GM13976 (cell line): ENCODE results near the gene KBTBD13.

ENCODE experiments used
- DNase-seq: peaks from one replicate; pipeline ENCODE4 v3.0.0; 2012; ENCODE audit warnings: low spot score
- in situ Hi-C: fragments of 300-500 bp; cut with MboI; formaldehyde crosslinking; loops from one replicate; pipeline ENCODE4 v1.12.0; 2022; ENCODE audit warnings: low sequenced_read_pairs, mixed read lengths, inconsistent platforms; ENCODE audit not compliant: unreplicated experiment
- TF ChIP-seq, protein P1 (sequence below): IDR thresholded peaks from 2 replicates; pipeline ENCODE4 v1.5.1; 2012; ENCODE audit warnings: borderline replicate concordance, mild to moderate bottlenecking; ENCODE audit not compliant: insufficient read depth; ENCODE audit errors: extremely low read depth, missing control alignments, control extremely low read depth

KBTBD13 gene

DNA sequence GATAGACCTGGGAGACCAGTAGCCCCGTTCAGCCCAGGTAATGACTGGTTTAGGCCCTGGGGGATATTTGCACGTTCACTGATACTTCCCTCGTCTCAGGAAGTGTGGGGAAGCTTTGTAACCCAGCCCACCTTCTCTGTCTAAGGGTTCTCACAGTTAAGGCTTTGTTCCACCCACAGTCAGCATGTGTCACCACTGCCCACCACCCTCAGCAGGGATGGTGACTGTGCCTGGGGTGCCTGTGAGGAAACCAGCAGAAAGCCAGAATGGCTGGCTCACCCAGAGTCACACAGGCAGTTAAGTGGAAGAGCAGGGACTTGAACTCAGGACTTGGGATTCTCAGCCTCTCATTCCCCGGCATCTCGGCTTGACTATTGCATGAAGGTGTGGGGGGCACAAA is 5.2 kb downstream of the KBTBD13 start:
- no peak for DNase-seq
- TF ChIP-seq, protein P1, sequence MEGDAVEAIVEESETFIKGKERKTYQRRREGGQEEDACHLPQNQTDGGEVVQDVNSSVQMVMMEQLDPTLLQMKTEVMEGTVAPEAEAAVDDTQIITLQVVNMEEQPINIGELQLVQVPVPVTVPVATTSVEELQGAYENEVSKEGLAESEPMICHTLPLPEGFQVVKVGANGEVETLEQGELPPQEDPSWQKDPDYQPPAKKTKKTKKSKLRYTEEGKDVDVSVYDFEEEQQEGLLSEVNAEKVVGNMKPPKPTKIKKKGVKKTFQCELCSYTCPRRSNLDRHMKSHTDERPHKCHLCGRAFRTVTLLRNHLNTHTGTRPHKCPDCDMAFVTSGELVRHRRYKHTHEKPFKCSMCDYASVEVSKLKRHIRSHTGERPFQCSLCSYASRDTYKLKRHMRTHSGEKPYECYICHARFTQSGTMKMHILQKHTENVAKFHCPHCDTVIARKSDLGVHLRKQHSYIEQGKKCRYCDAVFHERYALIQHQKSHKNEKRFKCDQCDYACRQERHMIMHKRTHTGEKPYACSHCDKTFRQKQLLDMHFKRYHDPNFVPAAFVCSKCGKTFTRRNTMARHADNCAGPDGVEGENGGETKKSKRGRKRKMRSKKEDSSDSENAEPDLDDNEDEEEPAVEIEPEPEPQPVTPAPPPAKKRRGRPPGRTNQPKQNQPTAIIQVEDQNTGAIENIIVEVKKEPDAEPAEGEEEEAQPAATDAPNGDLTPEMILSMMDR = no peak
- in situ Hi-C loops = no loop called here

DNA sequence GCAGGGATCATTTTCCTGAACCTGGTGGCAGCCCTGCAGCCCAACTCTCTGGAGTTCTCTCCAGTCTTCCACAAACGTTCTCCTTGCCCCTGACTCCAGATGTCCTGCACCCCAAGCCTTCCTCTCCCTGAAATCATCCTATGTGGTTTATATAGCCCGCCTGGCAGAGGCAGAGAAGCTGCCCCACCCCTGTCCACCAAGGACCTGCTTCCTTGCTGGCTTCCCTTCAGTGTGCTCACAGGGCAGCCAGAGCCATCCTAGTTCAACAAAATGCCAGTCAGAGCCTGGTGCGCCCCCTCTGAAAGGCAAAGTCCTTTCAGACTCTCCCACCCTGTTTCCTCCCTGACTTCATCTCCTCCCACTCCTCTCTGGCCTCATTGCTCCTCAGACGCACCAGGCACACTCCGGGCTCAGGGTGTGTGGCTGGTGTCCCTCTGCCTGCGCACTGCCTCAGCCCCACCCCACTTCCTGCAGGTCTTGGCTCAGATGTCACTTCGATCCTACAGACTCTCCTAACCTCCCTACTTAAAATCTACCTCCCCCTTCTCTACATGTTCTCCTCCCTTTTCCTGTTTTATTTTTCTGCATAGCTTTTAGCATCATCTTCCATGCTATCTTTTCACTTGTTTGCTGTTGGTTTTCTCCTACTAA is 5.9 kb downstream of the KBTBD13 start:
- in situ Hi-C loops = no loop called here
- DNase-seq = no peak
- TF ChIP-seq, protein P1 = no peak

DNA sequence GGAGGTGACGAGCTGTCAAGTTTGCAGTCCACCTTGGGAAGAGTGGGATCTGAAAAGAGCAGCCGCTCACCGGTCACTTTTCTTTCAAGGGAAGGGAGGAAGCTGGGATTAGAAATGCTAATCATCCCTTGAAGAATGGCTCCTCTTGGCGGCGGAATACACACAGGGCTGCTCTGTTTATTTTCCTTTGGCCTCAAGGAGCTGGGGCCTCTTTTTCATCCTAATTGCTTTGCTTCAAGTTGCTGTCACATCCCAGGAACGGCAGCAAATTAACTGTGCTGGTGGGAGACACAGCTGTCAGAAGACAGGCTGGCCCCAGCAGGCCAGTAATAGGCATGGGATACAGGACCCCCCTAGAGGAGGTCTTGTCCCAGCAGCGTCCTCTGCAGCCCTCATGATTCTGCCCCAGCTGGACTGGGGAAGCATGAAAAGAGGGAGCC is 6.7 kb downstream of the KBTBD13 start:
- TF ChIP-seq, protein P1 = no peak
- no peak for DNase-seq
- in situ Hi-C loops = no loop called here

DNA sequence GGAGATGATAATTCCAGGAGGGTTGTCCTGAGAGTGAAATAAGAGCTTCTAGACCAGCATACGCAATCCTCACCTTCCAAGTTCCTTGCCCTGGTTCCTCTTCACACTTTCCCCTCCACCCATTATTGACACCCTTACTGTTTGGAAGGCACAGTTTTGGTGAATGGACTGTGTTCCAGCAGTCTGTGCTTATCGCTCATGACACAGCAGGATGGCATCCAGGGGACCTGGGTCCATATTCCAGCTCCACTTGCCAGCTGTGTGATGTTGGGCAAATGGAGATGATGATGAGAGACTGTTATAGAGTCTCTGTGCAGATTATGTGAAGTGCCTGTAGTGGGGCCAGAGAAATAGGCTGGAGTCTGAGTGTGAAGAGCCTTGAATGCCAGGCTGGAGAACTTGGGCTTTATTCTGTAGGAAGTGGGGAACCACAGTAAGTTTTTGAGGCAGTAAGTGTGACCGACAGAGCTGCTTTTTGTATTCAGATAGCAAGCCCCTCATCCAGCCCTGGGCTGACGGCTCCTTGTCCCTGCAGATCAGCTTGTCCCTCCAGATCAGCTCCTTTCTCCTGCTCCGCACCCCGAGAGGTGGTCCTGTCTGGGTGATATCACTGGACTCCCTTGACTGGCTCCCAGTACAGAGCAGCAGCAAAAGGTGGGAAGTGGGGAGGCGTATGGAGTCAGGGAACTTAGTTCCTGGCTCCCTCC is 8.1 kb downstream of the KBTBD13 start:
- in situ Hi-C loops = no loop called here
- no peak for DNase-seq
- TF ChIP-seq, protein P1 = no peak

DNA sequence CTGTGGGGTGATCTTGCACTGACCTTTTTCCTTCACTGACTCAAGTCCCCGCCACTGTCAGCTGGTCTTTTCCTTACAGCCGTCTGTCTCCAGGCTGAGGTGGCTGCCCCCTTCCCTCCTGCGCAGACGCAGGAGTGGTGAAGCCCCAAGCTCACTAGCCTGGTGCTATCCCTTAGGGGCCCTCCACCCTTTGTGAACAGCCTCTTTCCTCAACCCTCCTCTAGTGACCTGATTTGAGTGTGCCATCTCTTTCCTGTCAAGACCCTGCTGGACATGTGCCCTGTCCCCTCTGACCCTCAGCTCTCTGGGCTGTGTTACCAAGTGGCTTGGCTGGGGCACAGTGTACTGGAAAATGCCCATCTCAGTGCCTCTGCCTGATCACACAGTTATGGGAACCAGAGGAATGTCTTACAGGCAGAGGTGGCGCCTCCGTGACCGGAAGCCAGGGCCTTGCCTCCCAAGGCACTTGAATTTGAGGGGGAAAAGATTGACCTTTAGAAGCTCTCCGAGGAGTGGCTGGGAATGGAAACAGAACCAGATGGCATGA is 8.7 kb downstream of the KBTBD13 start:
- TF ChIP-seq, protein P1 = no peak
- in situ Hi-C loops = no loop called here
- no peak for DNase-seq

DNA sequence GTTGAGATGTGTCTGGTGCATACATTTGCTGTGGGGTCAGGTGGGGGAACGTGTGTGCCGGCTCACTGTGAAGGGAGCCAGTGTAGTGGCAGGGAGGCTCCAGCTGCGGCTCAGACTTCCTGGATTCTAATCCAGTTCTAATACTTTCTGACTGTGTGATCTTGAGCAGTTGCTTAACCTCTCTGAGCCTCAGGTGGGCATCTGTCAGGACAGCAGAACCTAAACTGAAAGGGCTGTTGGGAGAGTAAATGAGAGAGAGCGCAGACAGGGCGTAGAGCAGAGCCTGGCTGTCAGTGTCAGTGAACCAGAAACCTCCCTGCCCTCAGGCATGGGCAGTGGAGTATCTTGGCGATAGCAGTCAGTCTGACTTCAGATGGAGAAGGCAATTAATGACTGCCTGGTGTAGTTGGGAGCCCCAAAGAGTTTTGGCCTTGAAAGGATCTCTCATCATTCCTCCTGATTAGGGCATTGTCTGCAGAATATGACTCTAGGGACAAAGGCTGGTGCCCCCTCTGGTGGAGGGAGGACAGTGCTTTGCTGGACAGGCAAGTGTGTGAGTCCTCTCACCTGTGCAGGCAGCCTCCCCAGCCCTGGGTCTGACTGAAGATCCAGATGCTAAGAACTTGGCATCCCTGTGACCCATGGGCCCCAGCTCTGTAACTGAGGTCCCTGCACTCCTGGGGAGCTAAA is 9.6 kb downstream of the KBTBD13 start:
- TF ChIP-seq, protein P1 = peak; percentile 37
- DNase-seq = peak; percentile 70
- in situ Hi-C loops = no loop called here
